HG03095 (cell line): ENCODE results near the gene SNTN.
"Not testable (repeated sequence)": the region's sequence is repeated elsewhere in the genome, so short reads cannot be mapped to it uniquely, and the experiment has no call there.

Source experiments
- ATAC-seq: cut with Tn5 transposase; IDR thresholded peaks from one replicate; pipeline ENCODE4 v1.9.1; 2021; ENCODE audit warnings: moderate library complexity; ENCODE audit not compliant: unreplicated experiment

SNTN gene

DNA sequence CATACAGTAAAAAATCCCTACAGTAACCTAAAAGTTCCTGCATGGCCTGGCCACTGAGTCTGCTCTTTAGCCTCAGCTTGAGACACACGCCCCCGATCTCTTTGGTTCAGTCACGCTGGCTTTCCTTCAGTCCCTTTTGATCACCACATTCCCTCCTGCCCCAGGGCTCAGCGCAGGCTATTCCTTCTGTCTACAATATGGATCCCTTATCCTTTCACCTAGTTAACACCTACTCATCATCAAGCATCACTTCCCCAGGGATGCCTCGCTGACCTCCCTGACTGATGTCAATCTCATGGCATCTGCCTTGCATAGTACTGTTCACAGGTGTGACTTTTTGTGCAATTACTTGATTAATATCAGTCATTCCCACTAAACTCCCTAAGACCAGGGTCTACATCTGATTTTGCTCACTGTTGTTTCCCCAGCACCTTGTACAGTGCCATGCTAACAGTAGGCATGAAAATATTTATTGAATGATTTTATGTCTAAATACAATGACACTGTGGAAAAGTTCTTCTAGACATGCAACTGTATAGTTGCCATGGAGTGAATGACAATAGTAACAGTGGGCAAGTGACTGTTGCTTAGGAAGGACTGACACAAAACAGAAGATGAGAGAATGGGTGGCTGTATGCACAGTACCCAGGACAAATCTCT lies at the start of gene SNTN:
TSS of gene SNTN (plus strand) at position 610 of the 660 bp plus-strand sequence. CDS start at position 623, 13 bp downstream.
- ATAC-seq: no peak

DNA sequence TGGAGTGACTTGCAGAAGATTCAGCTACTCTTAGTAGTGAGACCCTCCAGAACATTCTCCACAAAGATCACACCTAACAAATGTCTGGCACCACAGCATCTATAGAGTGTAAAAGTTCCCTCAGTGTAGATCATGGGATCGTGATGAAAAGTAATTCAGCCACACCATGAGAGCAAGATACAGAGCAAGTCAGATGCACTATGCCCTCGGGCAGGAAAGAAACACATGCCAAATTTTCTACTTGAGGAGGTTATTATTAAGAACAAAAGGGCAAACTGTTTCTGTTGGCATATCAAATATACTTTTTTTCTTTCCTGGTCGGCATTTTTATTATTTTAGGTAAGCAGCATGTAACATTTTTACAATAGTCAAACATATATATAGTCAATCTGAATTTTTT lies 44.8 kb upstream of the SNTN start:
- no peak for ATAC-seq

DNA sequence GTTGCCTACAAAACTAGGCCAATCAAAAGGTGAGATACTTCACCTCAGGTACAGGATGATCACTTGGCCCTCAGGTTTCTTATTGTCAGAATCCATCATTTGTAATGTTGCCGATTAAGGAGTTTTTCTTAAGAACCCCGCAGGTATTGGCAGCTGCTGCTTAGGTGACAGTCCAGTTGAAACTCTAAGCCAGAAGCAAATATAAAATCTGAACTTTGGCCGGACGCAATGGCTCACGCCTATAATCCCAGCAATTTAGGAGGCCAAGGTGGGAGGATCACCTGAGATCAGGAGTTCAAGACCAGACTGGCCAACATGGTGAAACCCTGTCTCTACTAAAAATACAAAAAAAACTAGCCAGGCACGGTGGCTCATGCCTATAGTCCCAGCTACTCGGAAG lies 43.1 kb upstream of the SNTN start:
- no peak for ATAC-seq

DNA sequence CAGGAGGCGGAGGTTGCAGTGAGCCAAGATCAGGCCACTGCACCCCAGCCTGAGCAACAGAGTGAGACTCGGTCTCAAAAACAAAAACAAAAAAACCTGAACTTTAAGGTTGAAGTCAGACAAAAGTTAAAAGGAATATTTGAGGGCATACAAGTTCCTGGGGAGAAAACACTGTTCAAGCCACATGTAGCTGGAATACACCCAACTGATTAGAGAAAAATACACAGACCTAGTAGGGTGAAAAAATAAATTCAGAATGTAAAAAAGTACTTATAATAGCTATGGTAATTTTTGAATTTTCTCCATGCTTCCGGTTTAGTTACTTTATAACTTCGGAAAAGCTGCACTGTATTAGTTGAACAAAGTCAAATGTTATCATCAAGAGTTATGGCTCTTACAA lies 42.6 kb upstream of the SNTN start:
- ATAC-seq: no peak

DNA sequence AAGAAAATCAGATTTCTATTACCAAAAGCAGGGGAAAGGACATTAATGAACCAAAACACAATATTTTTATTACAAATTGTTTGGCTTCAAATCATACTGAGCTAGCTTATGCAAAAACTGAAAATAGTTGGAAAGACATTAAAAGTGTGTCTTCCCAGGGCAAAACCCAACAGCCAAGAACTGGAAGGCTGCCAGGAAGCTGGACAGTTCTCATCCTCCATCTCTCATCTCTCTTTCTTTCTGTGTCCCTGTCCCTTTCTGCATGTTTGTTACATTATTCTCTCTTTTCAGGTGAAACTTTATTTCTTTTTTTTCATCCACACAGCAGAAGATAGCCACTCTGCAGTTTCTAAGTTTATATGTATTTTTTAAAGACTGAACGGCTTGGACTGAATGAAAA lies 41.1 kb upstream of the SNTN start:
- ATAC-seq: no peak

DNA sequence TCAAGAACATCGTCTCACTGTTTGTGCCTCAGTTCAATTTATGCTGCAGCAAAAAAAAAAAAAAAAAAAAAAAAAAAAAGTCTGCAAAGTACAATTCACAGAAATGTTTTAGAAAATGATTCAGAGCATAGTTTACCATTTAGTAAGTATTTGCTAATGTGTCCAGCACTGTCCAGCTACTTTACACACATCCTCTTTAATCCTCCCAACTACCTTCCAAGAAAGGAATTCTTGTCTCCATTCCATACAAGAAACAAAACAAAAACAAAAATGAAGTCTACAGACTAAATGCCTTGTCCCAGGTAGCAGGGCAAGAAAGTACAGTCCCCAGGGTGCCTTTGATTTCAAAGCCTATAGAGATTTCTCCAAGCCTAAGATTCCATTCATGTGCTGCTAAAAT lies 38.9 kb upstream of the SNTN start:
- ATAC-seq: no peak

DNA sequence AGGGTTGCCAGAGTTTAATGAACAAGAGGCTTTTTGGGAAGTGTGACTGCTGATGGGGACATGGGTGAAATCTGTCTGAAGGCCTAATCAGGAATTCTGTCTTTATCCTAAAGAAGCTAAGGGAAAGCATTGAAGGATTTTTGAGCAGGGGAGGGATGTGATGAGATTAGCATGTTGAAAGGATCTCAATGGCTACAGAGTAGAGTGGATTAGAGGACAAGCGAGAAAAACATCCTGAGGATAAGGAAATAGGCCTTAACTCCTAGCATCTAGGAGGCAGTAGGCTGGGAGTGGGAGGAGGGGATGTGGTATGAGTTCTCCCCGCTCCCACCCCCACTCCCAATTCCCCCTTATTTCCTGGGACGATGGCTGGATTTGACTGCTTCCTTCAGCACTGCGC lies 35.1 kb upstream of the SNTN start:
- no peak for ATAC-seq

DNA sequence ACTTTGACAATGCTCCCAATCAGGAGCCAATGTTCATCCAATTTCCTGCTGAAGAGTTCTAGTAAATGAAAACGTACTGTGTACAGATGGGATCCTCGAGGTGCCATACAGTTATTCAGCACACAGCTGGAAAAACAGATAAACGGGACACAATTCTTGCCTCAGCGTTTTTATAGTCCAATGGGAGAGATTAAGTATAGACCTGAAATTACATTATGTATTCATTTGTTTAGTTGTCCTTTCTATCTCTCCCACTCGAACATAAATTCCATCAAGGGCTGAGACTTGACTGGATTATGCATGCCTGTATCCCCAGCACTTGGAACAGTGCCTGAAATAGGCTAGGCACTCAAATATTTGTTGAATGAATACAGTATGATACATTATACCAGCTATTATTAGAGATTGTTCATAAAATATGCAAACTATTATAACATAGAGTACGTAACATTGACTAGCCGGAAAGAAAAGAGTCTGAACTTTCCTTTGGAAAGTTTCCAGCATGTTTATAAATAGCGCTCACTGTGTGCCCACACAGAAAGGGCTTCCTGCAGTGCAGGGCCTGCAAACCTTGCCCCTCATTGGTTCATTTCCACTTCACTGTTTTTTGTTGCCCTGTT lies 27.4 kb upstream of the SNTN start:
- no peak for ATAC-seq

DNA sequence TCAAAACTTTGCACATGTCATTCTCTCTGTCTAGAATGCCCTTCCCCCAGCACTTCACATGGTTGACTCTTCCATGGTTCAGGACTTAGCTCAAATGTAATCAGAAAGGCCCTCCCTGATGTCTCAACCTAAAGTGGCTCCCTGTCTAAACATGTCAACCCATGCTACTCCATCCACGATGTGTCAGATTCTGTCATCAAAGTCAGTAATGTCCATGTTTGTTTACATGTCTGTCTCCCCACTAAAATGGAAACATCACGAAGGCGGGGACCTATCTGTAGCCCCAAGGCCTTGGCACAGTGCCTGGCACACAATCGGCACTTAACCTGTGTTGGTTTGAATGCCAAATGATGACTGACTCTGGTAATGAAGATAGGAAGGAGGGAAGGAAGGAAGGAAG lies 20.8 kb upstream of the SNTN start:
- ATAC-seq: no peak

DNA sequence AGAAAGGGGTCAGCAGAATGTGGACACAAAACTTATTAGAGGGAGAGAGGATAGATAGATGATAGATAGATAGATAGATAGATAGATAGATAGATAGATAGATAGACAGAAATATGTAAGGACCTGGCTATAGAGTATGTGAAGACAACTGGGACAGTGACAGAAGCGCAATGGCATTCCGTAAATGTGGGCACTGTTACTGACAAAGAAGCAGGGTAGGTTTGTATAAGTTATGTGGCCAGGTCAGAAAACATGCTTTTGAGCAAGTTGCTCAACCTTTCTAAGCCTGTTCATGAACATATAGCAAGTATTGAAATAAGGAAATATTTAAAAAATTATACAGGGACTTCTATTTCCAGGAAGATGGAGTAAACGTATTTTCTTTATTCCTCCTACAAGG lies 17.3 kb upstream of the SNTN start:
- ATAC-seq: no peak

DNA sequence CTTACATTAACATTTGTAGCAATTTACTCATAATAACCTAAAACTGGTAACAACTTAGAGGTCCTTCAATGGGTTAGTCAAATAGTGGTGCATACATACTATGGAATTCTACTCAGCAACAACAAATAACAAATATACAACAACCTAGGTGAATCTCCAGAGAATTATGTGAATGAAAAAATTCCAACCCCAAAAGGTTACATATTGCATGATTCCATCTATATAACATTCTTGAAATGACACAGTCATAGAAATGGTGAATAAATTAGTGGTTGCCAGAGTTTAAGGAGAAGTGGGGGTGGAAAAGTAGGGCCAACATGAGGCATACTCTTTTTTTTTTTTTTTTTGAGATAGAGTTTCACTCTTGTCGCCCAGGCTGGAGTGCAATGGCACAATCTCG lies 12.7 kb upstream of the SNTN start:
- no peak for ATAC-seq

DNA sequence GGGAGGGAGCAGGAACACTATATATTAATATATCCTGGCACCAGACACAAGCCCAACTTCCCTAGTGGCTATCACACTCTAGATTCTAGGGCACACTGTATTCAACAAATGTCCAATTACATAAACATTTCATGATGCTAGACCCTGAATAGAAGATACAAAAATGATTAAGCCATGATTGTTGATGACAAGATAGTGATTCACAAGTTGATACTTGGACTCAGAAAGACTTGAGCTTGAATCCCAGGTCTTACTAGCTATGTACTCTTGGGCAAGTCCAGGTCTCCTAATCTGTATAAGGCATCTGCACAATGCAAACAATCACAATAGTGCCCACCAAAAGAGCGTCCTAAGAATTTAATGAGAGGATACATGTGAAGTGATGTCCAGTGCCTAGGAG lies 10.0 kb upstream of the SNTN start:
- ATAC-seq: no peak

DNA sequence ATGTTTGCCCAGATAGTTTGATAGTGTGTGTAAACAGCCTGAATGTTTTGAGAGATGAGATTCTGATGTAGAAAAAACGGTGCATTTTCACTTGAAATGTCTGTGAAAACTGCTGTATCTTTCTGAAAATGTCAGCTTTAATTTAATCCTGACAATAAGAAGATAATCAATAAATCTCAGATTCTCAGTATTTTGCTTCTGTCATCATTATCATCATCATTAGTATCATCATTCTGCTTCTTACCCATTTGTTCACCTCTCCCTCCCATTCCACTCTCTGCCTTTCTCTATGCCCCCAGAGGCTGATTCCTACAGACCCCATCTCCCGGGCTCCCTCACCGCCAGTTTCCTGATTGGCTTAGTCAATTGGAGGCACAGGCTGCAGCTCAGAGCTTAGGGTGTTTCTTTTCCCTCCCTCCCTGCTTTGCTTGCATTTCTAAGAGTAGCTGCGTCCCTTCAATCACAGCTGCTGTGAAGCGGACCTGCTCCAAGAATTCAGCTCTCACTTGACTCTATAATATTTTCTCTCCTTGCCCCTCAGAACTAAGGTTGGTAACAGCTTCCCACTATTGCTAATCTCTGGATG lies 8.2 kb upstream of the SNTN start:
- no peak for ATAC-seq

DNA sequence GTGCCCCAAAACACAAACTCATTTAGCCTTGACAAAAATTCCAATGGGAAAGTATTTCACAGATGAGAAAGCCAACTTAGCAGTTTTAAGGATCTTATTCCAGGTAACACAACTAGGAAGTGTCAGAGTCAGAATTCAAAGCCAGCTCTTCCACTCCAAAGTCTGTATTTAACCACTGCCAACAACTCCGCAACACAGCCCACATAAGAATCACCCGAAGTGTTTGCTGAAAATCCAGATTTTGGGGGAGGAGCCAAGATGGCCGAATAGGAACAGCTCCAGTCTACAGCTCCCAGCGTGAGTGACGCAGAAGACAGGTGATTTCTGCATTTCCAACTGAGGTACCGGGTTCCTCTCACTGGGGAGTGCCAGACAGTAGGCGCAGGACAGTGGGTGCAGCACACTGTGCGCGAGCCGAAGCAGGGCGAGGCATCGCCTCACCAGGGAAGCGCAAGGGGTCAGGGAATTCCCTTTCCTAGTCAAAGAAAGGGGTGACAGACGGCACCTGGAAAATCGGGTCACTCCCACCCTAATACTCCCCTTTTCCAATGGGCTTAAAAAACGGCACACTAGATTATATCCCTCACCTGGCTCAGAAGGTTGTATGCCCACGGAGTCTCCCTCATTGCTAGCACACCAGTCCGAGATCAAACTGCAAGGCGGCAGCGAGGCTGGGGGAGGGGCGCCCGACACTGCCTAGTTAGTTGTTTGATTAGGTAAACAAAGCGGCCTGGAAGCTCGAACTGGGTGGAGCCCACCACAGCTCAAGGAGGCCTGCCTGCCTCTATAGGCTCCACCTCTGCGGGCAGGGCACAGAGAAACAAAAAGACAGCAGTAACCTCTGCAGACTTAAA lies 7.3 kb upstream of the SNTN start:
- ATAC-seq: not testable (repeated sequence)

DNA sequence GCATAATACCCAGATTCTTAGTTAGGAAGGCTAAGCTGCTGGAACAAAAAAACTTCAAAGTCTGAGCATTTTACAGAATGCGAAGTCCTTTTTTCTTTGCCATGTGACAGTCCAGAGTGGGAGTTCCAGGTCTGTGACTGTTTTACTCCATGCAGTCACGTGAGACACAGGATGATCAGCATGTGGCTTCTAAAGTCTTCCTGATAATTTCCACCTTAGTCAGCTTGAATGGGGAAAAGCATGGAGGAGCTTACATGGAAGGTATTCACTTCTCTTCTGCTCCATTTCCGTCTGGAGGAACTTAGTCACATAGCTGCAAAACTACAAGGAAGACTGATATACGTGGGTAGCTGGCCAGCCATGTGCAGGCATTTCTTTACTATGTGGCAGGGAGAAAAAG lies 1.7 kb downstream of the SNTN start:
- no peak for ATAC-seq

DNA sequence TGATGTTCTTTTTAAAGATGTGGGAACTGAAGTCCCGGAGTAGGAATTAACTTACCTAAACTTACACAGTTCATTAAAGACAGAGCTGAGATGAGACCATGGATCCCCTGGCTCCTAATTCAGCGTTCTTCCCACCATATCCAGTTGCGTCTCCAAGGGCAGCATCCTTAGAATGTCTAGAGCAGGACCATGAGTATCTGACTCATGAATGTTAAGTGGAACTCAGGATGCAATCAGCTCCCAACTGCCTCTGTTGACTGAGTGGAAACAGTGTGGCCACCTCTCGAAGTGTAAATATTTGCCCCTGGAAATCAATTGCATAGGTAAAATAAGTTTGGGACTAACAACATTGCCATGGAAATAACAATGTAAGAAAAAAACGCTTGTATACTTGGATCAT lies 2.5 kb downstream of the SNTN start:
- ATAC-seq: no peak

DNA sequence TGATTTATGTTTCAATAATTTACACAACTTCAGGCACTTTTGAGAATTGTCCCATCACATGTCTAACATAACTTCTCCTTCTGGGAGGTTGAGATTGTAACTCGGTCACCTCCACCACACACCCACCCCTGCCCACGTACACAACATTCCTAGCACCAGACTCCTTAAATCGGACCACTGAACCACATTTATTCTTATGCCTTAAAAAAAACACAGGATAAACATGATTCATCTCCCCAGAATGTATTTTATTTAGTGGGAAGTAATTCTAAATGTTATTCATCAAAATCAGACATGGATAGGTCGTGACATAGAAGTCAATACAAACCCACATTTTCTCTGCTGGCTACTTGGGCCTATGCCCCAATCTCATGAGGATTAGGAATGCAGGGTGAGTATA lies 3.0 kb downstream of the SNTN start:
- no peak for ATAC-seq

DNA sequence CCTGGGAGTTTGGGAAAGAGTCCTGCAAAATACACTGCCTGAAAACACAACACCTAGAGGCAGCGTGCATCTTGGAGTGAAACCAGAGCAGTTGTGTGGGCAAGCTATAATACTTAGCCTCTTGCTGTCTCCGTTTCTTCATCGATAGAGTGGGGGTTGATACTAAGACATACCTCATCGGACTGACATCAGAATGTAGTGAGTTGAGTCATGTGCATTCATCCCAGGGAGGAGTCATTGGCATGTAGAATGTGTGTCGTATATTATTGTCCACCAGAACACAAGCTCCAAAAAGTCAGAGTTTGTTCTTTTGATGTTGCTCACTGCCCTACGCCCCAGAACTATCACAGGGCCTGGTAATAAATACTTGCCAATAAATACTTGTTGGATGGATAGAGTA lies 4.3 kb downstream of the SNTN start:
- no peak for ATAC-seq

DNA sequence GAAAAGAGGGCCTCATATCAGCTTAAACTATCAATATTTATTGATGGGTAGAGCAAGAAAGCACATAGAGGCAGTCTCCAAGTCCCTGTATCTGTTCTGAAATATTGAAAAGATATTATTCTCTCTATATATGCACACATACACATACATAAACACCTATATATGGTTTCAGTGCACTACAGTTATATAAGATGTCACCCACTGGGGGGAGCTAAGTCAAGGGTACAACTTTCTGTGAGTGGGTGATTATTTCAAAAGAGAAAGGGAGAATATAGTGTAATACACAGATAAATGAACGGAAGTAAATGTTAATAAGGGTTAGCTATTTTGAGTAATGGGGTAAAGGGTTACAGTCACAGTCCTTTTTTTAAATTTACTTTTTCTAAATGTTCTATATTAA lies 8.8 kb downstream of the SNTN start:
- ATAC-seq: no peak

DNA sequence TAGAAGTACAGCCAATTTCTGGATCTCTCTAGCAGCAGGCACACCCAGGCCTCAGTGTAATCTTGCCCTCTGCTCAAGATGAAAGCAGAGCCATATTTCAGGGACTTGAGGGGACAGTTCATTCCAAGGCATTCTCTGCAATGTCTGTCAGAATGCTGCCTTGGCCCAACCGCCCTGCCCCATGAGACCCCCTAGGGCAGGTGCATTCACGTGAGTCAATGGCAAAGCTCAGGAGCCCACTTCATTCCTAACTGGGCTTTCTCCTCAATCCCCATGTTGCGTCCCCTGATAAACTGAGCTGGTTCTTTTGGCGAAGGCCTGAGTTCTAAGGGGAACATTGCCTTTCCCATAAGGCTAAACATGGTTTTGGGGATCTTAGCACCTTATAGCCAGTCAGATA lies 9.5 kb downstream of the SNTN start:
- no peak for ATAC-seq

DNA sequence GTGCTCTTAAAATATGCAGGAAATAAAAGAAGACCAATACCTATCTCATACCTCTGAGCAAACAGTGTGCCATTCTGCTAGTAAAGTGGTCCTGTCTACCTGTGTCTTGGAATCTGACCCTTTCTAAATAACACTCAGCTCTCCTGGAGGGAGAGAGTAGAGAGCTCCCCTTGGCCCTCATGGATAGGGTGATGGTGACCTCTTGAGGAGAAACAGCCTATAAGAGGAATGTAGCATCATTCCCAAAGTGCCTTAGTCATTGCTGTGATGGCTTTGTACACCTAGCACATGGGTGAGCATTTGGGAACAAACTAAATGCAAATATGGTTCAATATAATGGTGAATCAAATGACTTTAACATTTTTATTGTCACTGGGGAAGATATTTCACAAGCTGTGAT lies 10.0 kb downstream of the SNTN start:
- ATAC-seq: no peak

DNA sequence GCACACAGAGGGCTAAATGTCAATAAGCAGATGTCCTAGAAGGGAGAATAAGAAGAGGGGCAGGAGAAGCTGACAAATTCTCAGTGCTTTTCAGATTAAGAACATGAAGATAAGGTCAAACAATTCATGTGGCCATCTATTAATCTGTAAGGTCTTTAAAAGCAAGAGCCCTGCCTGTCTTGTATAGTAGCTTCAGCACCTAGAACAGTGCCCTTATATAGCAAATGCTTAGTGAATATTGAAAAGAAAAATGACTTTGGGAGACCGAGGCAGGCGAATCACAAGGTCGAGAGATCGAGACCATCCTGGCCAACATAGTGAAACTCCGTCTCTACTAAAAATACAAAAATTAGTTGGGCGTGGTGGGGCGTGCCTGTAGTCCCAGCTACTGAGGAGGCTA lies 18.1 kb downstream of the SNTN start:
- ATAC-seq: no peak
